Peyer's patch (tissue), 4 donors: ENCODE data around the gene OTUD3.
"Not testable (repeated sequence)": the region's sequence is repeated elsewhere in the genome, so short reads cannot be mapped to it uniquely, and the experiment has no call there.

Experiments
- CTCF ChIP-seq, 6 experiments: fragments of 450-650 bp in 4 of 6; fragments of 200-600 bp in 2 of 6; sonication (generic) in 1 of 6; IDR thresholded peaks; one replicate each; pipeline ENCODE4 v1.5.1; 2017 to 2019; ENCODE audit warnings: antibody characterized with exemption in 6 of 6, mild to moderate bottlenecking in 3 of 6, moderate library complexity in 1 of 6
- POLR2A ChIP-seq, 2 donors: fragments of 450-650 bp; IDR thresholded peaks; one replicate each; pipeline ENCODE4 v1.5.1; 2017; ENCODE audit warnings: antibody characterized with exemption in 2 of 2, mild to moderate bottlenecking in 2 of 2, moderate library complexity in 2 of 2

- TF ChIP-seq CTCF, POLR2A (IDR thresholded peaks at IDR 0.05): not testable (repeated sequence)
Measured at GRCh38 chr1:19847334-19847733, 34.9 kb upstream of the OTUD3 start.
